ENCODE results near the gene ZNF24. TPM values are rescaled to one million over a fixed set of nuclear protein-coding genes. Genes with fewer than 3 reads are reported as not detected.
A peak's percentile ranks its signal among the peaks of the same experiment; 100 is the strongest.

The ZNF24 gene
- total RNA-seq, 1 experiment from 2014 or later, result 57.9 TPM

DNA sequence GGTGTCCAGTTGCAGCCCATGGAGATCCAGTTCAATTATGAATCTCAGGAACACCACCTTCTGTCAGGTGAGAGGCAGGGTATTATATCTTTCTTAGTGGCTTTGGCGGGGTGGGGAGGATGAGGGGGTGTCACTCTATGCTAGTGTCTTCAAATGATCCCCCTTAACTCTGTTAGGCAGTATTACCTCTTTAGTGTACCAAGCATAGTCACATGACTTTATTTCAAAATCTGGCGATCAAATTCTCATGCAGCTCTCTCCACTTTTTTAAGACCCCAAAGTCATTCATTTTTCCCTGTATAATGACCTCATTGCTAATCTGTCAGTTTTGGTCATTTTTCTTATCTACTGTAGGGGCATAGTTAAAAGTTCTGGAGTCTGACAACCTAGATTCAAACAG lies 53.1 kb downstream of the ZNF24 start:
- H3K4me1 ChIP-seq (ENCODE audit: insufficient read depth, low read length), result no peaks in the 10 kb centered on the region
- Mint-ChIP-seq H3K36me3 (ENCODE audit: insufficient read depth in 1 of 3, low read depth in 3 of 3) (peaks cover 21 to 46% (median 31%) of the 10 kb centered on the region in 3 experiments), H3K4me3 (peak overlapping the region; percentile 96 to 97), H3K4me1 (peaks cover 14 to 18% of the 10 kb centered on the region in 2 experiments), H3K27me3 (ENCODE audit: low read depth) (no peaks in the 10 kb centered on the region), H3K27ac (no peak overlapping the region), H3K9me3 (peaks cover 16 to 22% of the 10 kb centered on the region in 2 experiments)
- no peaks in the 10 kb centered on the region for H3K27me3 ChIP-seq (ENCODE audit: insufficient read depth, low read length)
- no peak overlapping the region for H2BK15ac ChIP-seq (ENCODE audit: low read depth, low read length)
- H3K79me1 ChIP-seq (ENCODE audit: insufficient read depth, low read depth, low read length, poor library complexity, severe bottlenecking), result peaks cover 3% of the 10 kb centered on the region
- no peak overlapping the region for H3K23ac ChIP-seq (ENCODE audit: insufficient read length, low read depth, low read length)
- no peak overlapping the region for H4K91ac ChIP-seq (ENCODE audit: insufficient read length, low read depth, low read length)
- no CpG with 5 or more reads among the region's 2 CpGs for WGBS (ENCODE audit: extremely low coverage, insufficient read length, low lambda C conversion rate)
- no peak overlapping the region for H3K27ac ChIP-seq (ENCODE audit: insufficient read length, low read depth, low read length)
- H3K14ac ChIP-seq (ENCODE audit: insufficient read depth, low read length), result no peak overlapping the region
- no peak overlapping the region for H2BK5ac ChIP-seq (ENCODE audit: insufficient read length, low read length)
- H3K9me3 ChIP-seq (ENCODE audit: control insufficient read depth, low read depth, low read length), result no peaks in the 10 kb centered on the region
- no peak overlapping the region for H2BK20ac ChIP-seq (ENCODE audit: low read depth, low read length, poor library complexity, severe bottlenecking)
- H3K23me2 ChIP-seq (ENCODE audit: insufficient read length, low read depth, low read length, poor library complexity, severe bottlenecking), result peaks cover 8% of the 10 kb centered on the region
- H2BK12ac ChIP-seq (ENCODE audit: insufficient read length, low read depth, low read length), result no peak overlapping the region
- no peak overlapping the region for H3K4ac ChIP-seq (ENCODE audit: low read depth, low read length)
- no peak overlapping the region for H2AFZ ChIP-seq (ENCODE audit: low read length)
- H4K20me1 ChIP-seq (ENCODE audit: control insufficient read depth, insufficient read depth, insufficient read length), result no peaks in the 10 kb centered on the region
- no peak for DNase-seq
- H2AK5ac ChIP-seq (ENCODE audit: insufficient read length, low read length), result no peak overlapping the region
- no peak overlapping the region for H3K18ac ChIP-seq (ENCODE audit: insufficient read length, low read depth, low read length)
- peak overlapping the region; percentile 90 for H3K4me2 ChIP-seq (ENCODE audit: insufficient read depth, insufficient read length, low read length)
- no peak for TF ChIP-seq CTCF (conservative IDR thresholded peaks at IDR 0.05)
- no peak overlapping the region for H4K5ac ChIP-seq (ENCODE audit: insufficient read length, low read depth, low read length)
- H3T11ph ChIP-seq (ENCODE audit: low read length), result no peak overlapping the region
- no peak overlapping the region for H2BK120ac ChIP-seq (ENCODE audit: low read depth, low read length, poor library complexity, severe bottlenecking)
- H3K9ac ChIP-seq (ENCODE audit: extremely low read depth, insufficient read length, low read length), result peak overlapping the region; percentile 92
- H4K8ac ChIP-seq (replicated peaks; ENCODE audit: insufficient read length, low read depth, low read length), result no peak overlapping the region
- no peaks in the 10 kb centered on the region for H3K79me2 ChIP-seq (ENCODE audit: insufficient read depth, low read length)
- no peak overlapping the region for H3K56ac ChIP-seq (ENCODE audit: insufficient read length, low read depth, low read length)
